ENCODE measurements around the gene ACP4. TPM values are rescaled to one million over a fixed set of nuclear protein-coding genes. Genes with fewer than 3 reads are reported as not detected.

Gene ACP4
- total and polyA plus RNA-seq, 2 of the 13 experiments (the other 11 are each of a cell fraction or from before 2014, with no cell fraction given): 0.08 TPM; not detected in 1

DNA sequence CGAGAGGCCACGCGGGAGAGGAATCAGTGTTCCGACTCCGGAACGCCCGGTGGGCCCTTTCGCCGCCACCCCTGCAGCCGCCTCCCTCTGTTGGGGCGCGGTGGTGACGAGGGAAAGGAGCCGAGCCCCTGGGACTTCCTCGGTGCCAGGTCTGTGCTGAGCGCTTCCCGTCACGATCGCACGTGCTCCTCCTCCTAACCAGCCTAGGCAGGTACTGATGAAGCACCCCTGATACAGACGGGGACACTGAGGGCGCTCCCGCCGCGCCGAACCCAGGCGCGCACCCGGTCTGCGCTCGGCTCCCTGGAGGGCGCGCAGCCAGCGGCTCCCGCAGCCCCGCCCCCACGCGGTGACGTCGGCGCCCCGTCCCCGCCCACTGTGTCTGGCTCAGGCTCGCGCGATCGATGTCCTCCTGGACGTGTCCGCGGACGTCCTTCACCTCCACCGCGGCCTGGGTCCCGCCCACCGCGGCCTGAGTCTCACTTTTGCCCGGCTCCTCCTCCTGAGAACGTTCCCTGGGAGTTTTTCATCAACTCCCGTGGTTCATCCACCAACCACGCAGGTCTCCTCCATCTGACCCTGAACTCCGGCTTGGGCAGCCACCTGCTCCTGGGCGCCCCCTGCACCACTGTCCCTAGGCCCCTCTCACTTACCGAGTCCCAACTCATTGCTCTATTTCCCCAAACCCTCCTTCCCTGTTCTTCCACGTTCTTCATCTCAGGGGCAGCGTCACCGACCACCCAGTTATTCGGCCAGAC, 45.7 kb downstream of the ACP4 start (continued):
- TF ChIP-seq SP1 (IDR thresholded peaks at IDR 0.05) (no peak), SP1 (CRISPR knock-in tag; IDR thresholded peaks at IDR 0.05) (peak; percentile 85), TOE1 (CRISPR knock-in tag; IDR thresholded peaks at IDR 0.05) (no peak), SP4 (CRISPR knock-in tag; IDR thresholded peaks at IDR 0.05) (peak; percentile 42; the same call in 1 of the 2 replicates), ZNF543 (CRISPR knock-in tag; IDR thresholded peaks at IDR 0.05) (no peak), CENPX (CRISPR knock-in tag; IDR thresholded peaks at IDR 0.05) (no peak), SALL1 (CRISPR knock-in tag; IDR thresholded peaks at IDR 0.05) (peak; percentile 27; the same call in 1 of the 2 replicates), SKI (IDR thresholded peaks at IDR 0.05; ENCODE audit: partially characterized antibody) (peak; percentile 49), ZNF335 (CRISPR knock-in tag; IDR thresholded peaks at IDR 0.05) (peak; percentile 78; the same call in 1 of the 2 replicates), ZNF256 (CRISPR knock-in tag; conservative IDR thresholded peaks at IDR 0.05) (no peak)
- TF ChIP-seq, protein P1, sequence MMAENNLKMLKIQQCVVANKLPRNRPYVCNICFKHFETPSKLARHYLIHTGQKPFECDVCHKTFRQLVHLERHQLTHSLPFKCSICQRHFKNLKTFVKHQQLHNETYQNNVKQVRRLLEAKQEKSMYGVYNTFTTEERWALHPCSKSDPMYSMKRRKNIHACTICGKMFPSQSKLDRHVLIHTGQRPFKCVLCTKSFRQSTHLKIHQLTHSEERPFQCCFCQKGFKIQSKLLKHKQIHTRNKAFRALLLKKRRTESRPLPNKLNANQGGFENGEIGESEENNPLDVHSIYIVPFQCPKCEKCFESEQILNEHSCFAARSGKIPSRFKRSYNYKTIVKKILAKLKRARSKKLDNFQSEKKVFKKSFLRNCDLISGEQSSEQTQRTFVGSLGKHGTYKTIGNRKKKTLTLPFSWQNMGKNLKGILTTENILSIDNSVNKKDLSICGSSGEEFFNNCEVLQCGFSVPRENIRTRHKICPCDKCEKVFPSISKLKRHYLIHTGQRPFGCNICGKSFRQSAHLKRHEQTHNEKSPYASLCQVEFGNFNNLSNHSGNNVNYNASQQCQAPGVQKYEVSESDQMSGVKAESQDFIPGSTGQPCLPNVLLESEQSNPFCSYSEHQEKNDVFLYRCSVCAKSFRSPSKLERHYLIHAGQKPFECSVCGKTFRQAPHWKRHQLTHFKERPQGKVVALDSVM (CRISPR knock-in tag; IDR thresholded peaks at IDR 0.05): 0 out of 2 replicates have a peak, but pooled peaks have one; percentile 33
- TF ChIP-seq, protein P2, sequence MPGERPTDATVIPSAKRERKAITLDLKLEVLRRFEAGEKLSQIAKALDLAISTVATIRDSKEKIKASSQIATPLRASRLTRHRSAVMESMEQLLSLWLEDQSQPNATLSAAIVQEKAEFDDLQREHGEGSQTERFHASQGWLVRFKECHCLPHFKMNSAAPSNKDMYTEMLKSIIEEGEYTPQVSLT (CRISPR knock-in tag; IDR thresholded peaks at IDR 0.05; ENCODE audit: borderline replicate concordance, low read depth): no peak
- TF ChIP-seq, protein P3, sequence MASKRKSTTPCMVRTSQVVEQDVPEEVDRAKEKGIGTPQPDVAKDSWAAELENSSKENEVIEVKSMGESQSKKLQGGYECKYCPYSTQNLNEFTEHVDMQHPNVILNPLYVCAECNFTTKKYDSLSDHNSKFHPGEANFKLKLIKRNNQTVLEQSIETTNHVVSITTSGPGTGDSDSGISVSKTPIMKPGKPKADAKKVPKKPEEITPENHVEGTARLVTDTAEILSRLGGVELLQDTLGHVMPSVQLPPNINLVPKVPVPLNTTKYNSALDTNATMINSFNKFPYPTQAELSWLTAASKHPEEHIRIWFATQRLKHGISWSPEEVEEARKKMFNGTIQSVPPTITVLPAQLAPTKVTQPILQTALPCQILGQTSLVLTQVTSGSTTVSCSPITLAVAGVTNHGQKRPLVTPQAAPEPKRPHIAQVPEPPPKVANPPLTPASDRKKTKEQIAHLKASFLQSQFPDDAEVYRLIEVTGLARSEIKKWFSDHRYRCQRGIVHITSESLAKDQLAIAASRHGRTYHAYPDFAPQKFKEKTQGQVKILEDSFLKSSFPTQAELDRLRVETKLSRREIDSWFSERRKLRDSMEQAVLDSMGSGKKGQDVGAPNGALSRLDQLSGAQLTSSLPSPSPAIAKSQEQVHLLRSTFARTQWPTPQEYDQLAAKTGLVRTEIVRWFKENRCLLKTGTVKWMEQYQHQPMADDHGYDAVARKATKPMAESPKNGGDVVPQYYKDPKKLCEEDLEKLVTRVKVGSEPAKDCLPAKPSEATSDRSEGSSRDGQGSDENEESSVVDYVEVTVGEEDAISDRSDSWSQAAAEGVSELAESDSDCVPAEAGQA (IDR thresholded peaks at IDR 0.05; ENCODE audit: low read depth): 0 out of 2 replicates have a peak, but pooled peaks have one; percentile 36
- TF ChIP-seq, protein P3 (CRISPR knock-in tag; IDR thresholded peaks at IDR 0.05; ENCODE audit: borderline replicate concordance): no peak
- TF ChIP-seq, protein P4, sequence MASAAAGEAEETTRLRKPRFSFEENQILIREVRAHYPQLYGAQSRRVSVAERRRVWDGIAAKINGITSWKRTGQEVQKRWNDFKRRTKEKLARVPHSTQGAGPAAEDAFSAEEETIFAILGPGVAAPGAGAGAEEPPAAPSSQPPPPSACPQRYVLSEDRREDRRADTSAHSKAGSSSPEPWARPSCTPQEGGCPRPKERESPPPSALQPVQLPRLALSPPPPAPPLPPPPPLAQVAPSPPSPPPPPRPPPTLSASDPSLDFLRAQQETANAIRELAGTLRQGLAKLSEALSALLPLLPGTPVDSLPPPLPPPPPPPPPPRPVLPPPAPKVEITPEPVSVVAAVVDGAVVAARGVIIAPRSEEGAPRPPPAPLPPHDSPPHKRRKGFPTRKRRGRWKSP (CRISPR knock-in tag; IDR thresholded peaks at IDR 0.05): no peak
- TF ChIP-seq, protein P5, sequence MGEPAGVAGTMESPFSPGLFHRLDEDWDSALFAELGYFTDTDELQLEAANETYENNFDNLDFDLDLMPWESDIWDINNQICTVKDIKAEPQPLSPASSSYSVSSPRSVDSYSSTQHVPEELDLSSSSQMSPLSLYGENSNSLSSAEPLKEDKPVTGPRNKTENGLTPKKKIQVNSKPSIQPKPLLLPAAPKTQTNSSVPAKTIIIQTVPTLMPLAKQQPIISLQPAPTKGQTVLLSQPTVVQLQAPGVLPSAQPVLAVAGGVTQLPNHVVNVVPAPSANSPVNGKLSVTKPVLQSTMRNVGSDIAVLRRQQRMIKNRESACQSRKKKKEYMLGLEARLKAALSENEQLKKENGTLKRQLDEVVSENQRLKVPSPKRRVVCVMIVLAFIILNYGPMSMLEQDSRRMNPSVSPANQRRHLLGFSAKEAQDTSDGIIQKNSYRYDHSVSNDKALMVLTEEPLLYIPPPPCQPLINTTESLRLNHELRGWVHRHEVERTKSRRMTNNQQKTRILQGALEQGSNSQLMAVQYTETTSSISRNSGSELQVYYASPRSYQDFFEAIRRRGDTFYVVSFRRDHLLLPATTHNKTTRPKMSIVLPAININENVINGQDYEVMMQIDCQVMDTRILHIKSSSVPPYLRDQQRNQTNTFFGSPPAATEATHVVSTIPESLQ (CRISPR knock-in tag; conservative IDR thresholded peaks at IDR 0.05): no peak

Measured in HepG2 (cell line).